Keratinocyte (primary cell): ENCODE measurements around the gene XIAP. TPM values are rescaled to one million over a fixed set of nuclear protein-coding genes. Genes with fewer than 3 reads are reported as not detected.

Source experiments
- DNase-seq: peaks from one replicate; pipeline ENCODE4 v3.0.0-alpha.2; 2011; ENCODE audit warnings: low read depth, missing footprints, low spot score
- FAIRE-seq: peaks from 2 replicates; lab custom pipeline; 2011; peaks lifted over from hg19 to GRCh38; lab: Jason Lieb, UNC
- H2AFZ ChIP-seq: 2 replicates; pipeline ENCODE4 v1.6.0; 2012; ENCODE audit warnings: low read length, control low read depth, inconsistent platforms; ENCODE audit not compliant: control insufficient read depth
- H3K27ac ChIP-seq: 2 replicates; pipeline ENCODE4 v1.5.1; 2011; ENCODE audit warnings: low read length; ENCODE audit not compliant: control insufficient read depth, insufficient read depth
- H3K27me3 ChIP-seq: 3 replicates; pipeline ENCODE4 v1.6.0; 2011; ENCODE audit warnings: low read length; ENCODE audit not compliant: control insufficient read depth, insufficient read depth; ENCODE audit errors: extremely low read depth
- H3K36me3 ChIP-seq, 2 experiments: 2 replicates in 1 of 2; 3 replicates in 1 of 2; pipeline ENCODE4 v1.5.1; 2011; ENCODE audit warnings: low read length in 2 of 2, mild to moderate bottlenecking in 1 of 2; ENCODE audit not compliant: control insufficient read depth in 2 of 2, insufficient read depth in 2 of 2; ENCODE audit errors: extremely low read depth in 1 of 2
- H3K4me1 ChIP-seq: 3 replicates; pipeline ENCODE4 v1.5.1; 2011; ENCODE audit warnings: low read length; ENCODE audit not compliant: control insufficient read depth, insufficient read depth; ENCODE audit errors: extremely low read depth
- H3K4me2 ChIP-seq: 3 replicates; pipeline ENCODE4 v1.6.0; 2011; ENCODE audit warnings: low read depth, low read length; ENCODE audit not compliant: control insufficient read depth, insufficient read depth; ENCODE audit errors: extremely low read depth
- H3K4me3 ChIP-seq, 3 experiments: fragments of 200-600 bp in 1 of 3; sonication (generic) in 1 of 3; 2 replicates in 2 of 3; 3 replicates in 1 of 3; pipeline ENCODE4 v1.5.1; 2011 to 2016; ENCODE audit warnings: low read length in 3 of 3, mild to moderate bottlenecking in 3 of 3, control low read depth in 2 of 3, inconsistent platforms in 1 of 3, low read depth in 1 of 3, mixed read lengths in 1 of 3, mixed run types in 1 of 3, moderate library complexity in 1 of 3; ENCODE audit not compliant: control insufficient read depth in 2 of 3, insufficient read depth in 2 of 3; ENCODE audit errors: extremely low read depth in 1 of 3
- H3K79me2 ChIP-seq: 2 replicates; pipeline ENCODE4 v1.6.0; 2012; ENCODE audit warnings: low read length; ENCODE audit not compliant: control insufficient read depth, insufficient read depth
- H3K9ac ChIP-seq: 3 replicates; pipeline ENCODE4 v1.6.0; 2011; ENCODE audit warnings: low read length; ENCODE audit not compliant: control insufficient read depth, insufficient read depth; ENCODE audit errors: extremely low read depth
- H3K9me1 ChIP-seq: 3 replicates; pipeline ENCODE4 v1.6.0; 2011; ENCODE audit warnings: low read length; ENCODE audit not compliant: control insufficient read depth, insufficient read depth; ENCODE audit errors: extremely low read depth
- H3K9me3 ChIP-seq: 2 replicates; pipeline ENCODE4 v1.5.1; 2012; ENCODE audit warnings: low read depth, low read length; ENCODE audit not compliant: control insufficient read depth
- H4K20me1 ChIP-seq: 3 replicates; pipeline ENCODE4 v1.6.0; 2011; ENCODE audit warnings: low read length; ENCODE audit not compliant: control insufficient read depth, insufficient read depth; ENCODE audit errors: extremely low read depth
- EZH2 ChIP-seq: IDR thresholded peaks from one replicate; pipeline ENCODE4 v1.6.1; 2012; ENCODE audit warnings: inconsistent platforms, mild to moderate bottlenecking, low read length, moderate library complexity
- dilution Hi-C: fragments of 300-500 bp; cut with MboI; formaldehyde crosslinking; loops from one replicate; pipeline ENCODE4 v1.7.0; 2020; ENCODE audit warnings: low sequenced_read_pairs; ENCODE audit not compliant: extremely low pct_ligation_motif_present
- polyA plus RNA-seq, 5 experiments: library from polyadenylated mRNA; depleted of rRNA in 3 of 5; stranded (reverse) in 3 of 5; stranded (forward) in 1 of 5; unstranded in 1 of 5; fragments of >200 nt; gene quantifications; 1 replicate in 1 of 5; 2 replicates in 3 of 5; 3 replicates in 1 of 5; pipeline versions ENCODE4 v1.2.1 to v1.2.3, GENCODE V29; 2011 to 2012; ENCODE audit warnings: missing spikeins in 2 of 5, low read depth in 1 of 5, low replicate concordance in 1 of 5
- TF ChIP-seq, protein P1 (sequence below), 3 experiments: IDR thresholded peaks in 1 of 3; conservative IDR thresholded peaks in 1 of 3; optimal IDR thresholded peaks in 1 of 3; 2 replicates in 2 of 3; 3 replicates in 1 of 3; pipeline versions ENCODE3 to v1.5.1; 2011; ENCODE audit warnings: low read length in 3 of 3, mild to moderate bottlenecking in 3 of 3, moderate library complexity in 2 of 3, control low read depth in 1 of 3, inconsistent platforms in 1 of 3; ENCODE audit not compliant: insufficient read depth in 2 of 3; ENCODE audit errors: extremely low read depth in 1 of 3

Gene XIAP
- polyA plus RNA-seq, 1 donor (not counting 4 experiments of a cell fraction or from before 2014, with no cell fraction given) = 18.3 TPM

DNA sequence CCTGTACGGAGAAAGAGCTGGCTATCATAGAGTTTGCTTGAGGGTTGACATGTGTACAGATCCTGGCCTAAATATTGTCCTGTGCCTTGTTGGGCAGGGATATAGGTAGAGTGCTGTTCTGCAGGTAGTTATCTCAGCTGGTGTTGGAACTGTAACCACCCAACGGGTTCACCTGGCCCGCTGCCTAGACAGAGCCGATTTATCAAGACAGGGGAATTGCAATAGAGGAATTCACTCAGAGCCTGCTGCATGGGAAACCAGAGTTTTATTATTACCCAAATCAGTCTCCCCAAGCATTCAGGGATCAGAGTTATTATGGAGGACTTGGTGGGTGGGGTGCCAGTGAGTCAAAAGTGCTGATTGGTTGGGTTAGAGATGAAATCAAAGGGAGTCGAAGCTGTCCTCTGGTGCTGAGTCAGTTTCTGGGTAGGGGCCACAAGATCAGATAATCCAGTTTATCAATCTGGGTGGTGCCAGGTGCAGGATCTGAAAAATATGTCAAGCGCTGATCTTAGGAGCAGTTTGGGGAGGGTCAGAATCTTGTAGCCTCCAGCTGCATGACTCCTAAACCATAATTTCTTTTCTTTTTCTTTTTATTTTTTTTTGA lies 42.5 kb upstream of the XIAP start:
- DNase-seq = no peak
- Histone ChIP-seq H3K27ac (no peak overlapping the region), H3K4me2 (no peak overlapping the region), H3K4me1 (peaks cover 8% of the 10 kb centered on the region), H3K9me3 (peaks cover 2% of the 10 kb centered on the region), H3K4me3 (no peak overlapping the region), H3K79me2 (no peaks in the 10 kb centered on the region), H3K27me3 (no peaks in the 10 kb centered on the region), H3K36me3 (no peaks in the 10 kb centered on the region), H3K9me1 (no peaks in the 10 kb centered on the region), H3K9ac (no peak overlapping the region), H4K20me1 (no peaks in the 10 kb centered on the region), H2AFZ (no peak overlapping the region)
- no peak for TF ChIP-seq EZH2
- TF ChIP-seq, protein P1, sequence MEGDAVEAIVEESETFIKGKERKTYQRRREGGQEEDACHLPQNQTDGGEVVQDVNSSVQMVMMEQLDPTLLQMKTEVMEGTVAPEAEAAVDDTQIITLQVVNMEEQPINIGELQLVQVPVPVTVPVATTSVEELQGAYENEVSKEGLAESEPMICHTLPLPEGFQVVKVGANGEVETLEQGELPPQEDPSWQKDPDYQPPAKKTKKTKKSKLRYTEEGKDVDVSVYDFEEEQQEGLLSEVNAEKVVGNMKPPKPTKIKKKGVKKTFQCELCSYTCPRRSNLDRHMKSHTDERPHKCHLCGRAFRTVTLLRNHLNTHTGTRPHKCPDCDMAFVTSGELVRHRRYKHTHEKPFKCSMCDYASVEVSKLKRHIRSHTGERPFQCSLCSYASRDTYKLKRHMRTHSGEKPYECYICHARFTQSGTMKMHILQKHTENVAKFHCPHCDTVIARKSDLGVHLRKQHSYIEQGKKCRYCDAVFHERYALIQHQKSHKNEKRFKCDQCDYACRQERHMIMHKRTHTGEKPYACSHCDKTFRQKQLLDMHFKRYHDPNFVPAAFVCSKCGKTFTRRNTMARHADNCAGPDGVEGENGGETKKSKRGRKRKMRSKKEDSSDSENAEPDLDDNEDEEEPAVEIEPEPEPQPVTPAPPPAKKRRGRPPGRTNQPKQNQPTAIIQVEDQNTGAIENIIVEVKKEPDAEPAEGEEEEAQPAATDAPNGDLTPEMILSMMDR (optimal IDR thresholded peaks at IDR 0.05 in 1 of 3, IDR thresholded peaks at IDR 0.05 in 1 of 3, conservative IDR thresholded peaks at IDR 0.05 in 1 of 3; ENCODE audit: extremely low read depth in 1 of 3, insufficient read depth in 2 of 3, low read length in 3 of 3) = no peak
- FAIRE-seq = no peak
- dilution Hi-C loops = no loop called here

DNA sequence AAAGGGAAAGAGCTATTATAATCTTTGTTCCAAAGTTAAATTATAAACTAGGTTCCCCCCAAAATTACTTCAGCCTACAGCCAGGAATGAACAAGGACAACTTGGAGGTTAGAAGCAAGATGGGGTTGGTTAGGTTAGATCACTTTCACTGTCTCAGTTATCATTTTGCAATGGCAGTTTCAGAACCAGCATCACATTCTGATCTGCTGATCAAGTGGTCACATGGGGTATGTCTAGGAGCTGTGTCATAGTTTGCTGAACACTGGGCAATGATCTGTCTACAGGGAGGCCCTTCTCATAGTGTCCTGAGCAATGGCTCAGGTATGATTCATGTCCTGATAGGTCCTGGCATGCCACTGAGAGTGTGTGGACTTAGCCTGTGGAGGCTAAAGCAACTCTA lies 41.6 kb upstream of the XIAP start:
- Histone ChIP-seq H3K36me3 (no peaks in the 10 kb centered on the region), H3K27ac (peak overlapping the region; percentile 59), H2AFZ (no peak overlapping the region), H3K9me3 (peaks cover 2% of the 10 kb centered on the region), H4K20me1 (no peaks in the 10 kb centered on the region), H3K9ac (no peak overlapping the region), H3K4me2 (no peak overlapping the region), H3K27me3 (no peaks in the 10 kb centered on the region), H3K79me2 (no peaks in the 10 kb centered on the region), H3K9me1 (no peaks in the 10 kb centered on the region), H3K4me3 (no peak overlapping the region), H3K4me1 (peaks cover 8% of the 10 kb centered on the region)
- DNase-seq = peak; percentile 87
- dilution Hi-C loops = no loop called here
- no peak for FAIRE-seq
- TF ChIP-seq EZH2 = no peak
- TF ChIP-seq, protein P1 (optimal IDR thresholded peaks at IDR 0.05 in 1 of 3, IDR thresholded peaks at IDR 0.05 in 1 of 3, conservative IDR thresholded peaks at IDR 0.05 in 1 of 3; ENCODE audit: extremely low read depth in 1 of 3, insufficient read depth in 2 of 3, low read length in 3 of 3) = no peak
